GM12878 (cell line): ENCODE data around the gene LDHAL6B. TPM values are rescaled to one million over a fixed set of nuclear protein-coding genes. Genes with fewer than 3 reads are reported as not detected.

Experiments
- ATAC-seq: fragments of 200-7000 bp; cut with Tn5 transposase; 3 replicates; pipeline ENCODE4 v1.9.1; 2020; ENCODE audit warnings: mild to moderate bottlenecking, moderate library complexity
- BruUV-seq: library from RNA; stranded (reverse); fragments of 400-500 nt; replicated peaks from 2 replicates; lab custom pipeline; 2021; lab: Mats Ljungman, UMichigan
- CTCF ChIA-PET: fragments of 300-600 bp; sonication (Branson Sonifier 250); formaldehyde crosslinking; extraction: SDS; loops from one replicate; lab custom pipeline; 2021; ENCODE audit warnings: inconsistent platforms; lab: Yijun Ruan, JAX
- POLR2A ChIA-PET: fragments of 350-600 bp; formaldehyde crosslinking; extraction: SDS; loops from one replicate; lab custom pipeline; 2021; ENCODE audit warnings: inconsistent platforms; lab: Charles Lee
- RAD21 ChIA-PET: fragments of 300-600 bp; sonication (Branson Sonifier 250); formaldehyde crosslinking; loops from one replicate; lab custom pipeline; 2023; ENCODE audit warnings: antibody characterized with exemption; ENCODE audit not compliant: unreplicated experiment; lab: Charles Lee
- SMC1A ChIA-PET: fragments of 300-600 bp; sonication (Branson Sonifier 250); formaldehyde crosslinking; loops from one replicate; lab custom pipeline; 2023; ENCODE audit not compliant: unreplicated experiment, uncharacterized antibody; lab: Charles Lee
- DNase-seq: peaks from one replicate; pipeline ENCODE4 v3.0.0-alpha.2; 2011; ENCODE audit warnings: low read depth, low spot score
- FAIRE-seq: peaks from 3 replicates; lab custom pipeline; 2011; peaks lifted over from hg19 to GRCh38; lab: Jason Lieb, UNC
- H2AFZ ChIP-seq: 2 replicates; pipeline ENCODE4 v1.6.0; 2011; ENCODE audit warnings: low read depth, low read length, control low read depth; ENCODE audit not compliant: control insufficient read depth
- H3K27ac ChIP-seq: 2 replicates; pipeline ENCODE4 v1.5.1; 2011; ENCODE audit warnings: control low read depth; ENCODE audit not compliant: control insufficient read depth, insufficient read depth
- H3K27me3 ChIP-seq, 2 experiments: replicated peaks in 1 of 2; 2 replicates each; pipeline versions ENCODE4 v1.6.0 to v1.6.1; 2011; ENCODE audit warnings: low read length in 1 of 2; ENCODE audit not compliant: control insufficient read depth in 2 of 2, insufficient read depth in 2 of 2
- H3K36me3 ChIP-seq, 2 experiments: 2 replicates each; pipeline ENCODE4 v1.5.1; 2011; ENCODE audit warnings: low read length in 1 of 2; ENCODE audit not compliant: control insufficient read depth in 2 of 2, insufficient read depth in 2 of 2
- H3K4me1 ChIP-seq: 2 replicates; pipeline ENCODE4 v1.6.1; 2011; ENCODE audit warnings: mild to moderate bottlenecking, low read length, moderate library complexity, mixed read lengths; ENCODE audit not compliant: control insufficient read depth, insufficient read depth
- H3K4me2 ChIP-seq: 2 replicates; pipeline ENCODE4 v1.6.0; 2011; ENCODE audit warnings: control low read depth; ENCODE audit not compliant: control insufficient read depth, insufficient read depth
- H3K4me3 ChIP-seq: fragments of 200-600 bp; sonication (generic); 2 replicates; pipeline ENCODE4 v1.5.1; 2016
- H3K79me2 ChIP-seq: 2 replicates; pipeline ENCODE4 v1.6.0; 2011; ENCODE audit warnings: low read length; ENCODE audit not compliant: control insufficient read depth, insufficient read depth
- H3K9ac ChIP-seq: 2 replicates; pipeline ENCODE4 v1.8.0; 2011; ENCODE audit warnings: low read length, control low read depth, mixed read lengths; ENCODE audit not compliant: control insufficient read depth, insufficient read depth
- H3K9me3 ChIP-seq: replicated peaks from 3 replicates; pipeline ENCODE4 v1.5.1; 2011; ENCODE audit warnings: mild to moderate bottlenecking, low read length; ENCODE audit not compliant: control insufficient read depth, insufficient read depth
- H4K20me1 ChIP-seq: 2 replicates; pipeline ENCODE4 v1.6.0; 2011; ENCODE audit not compliant: control insufficient read depth, insufficient read depth
- BRCA1 ChIP-seq: IDR thresholded peaks from 2 replicates; pipeline ENCODE4 v1.6.1; 2011; ENCODE audit warnings: low read depth, low read length, improper control_type of control experiment
- EED ChIP-seq: sonication (generic); IDR thresholded peaks from 2 replicates; pipeline ENCODE4 v1.6.1; 2016; ENCODE audit warnings: antibody characterized with exemption, low read depth
- GATAD2B ChIP-seq: fragments of 450-650 bp; conservative IDR thresholded peaks from 2 replicates; pipeline ENCODE4 v1.6.1; 2017; ENCODE audit warnings: low read depth, mild to moderate bottlenecking, moderate library complexity
- HDGF ChIP-seq: fragments of 450-650 bp; IDR thresholded peaks from 2 replicates; pipeline ENCODE4 v1.6.1; 2016; ENCODE audit warnings: antibody characterized with exemption
- KDM1A ChIP-seq: fragments of 200-600 bp; sonication (generic); IDR thresholded peaks from 2 replicates; pipeline ENCODE4 v1.6.1; 2016; ENCODE audit warnings: borderline replicate concordance
- MEF2A ChIP-seq: IDR thresholded peaks from 2 replicates; pipeline ENCODE4 v1.6.1; 2011; ENCODE audit warnings: low read depth, mild to moderate bottlenecking, low read length, moderate library complexity; ENCODE audit not compliant: insufficient read depth
- MEF2B ChIP-seq: fragments of 450-650 bp; IDR thresholded peaks from 2 replicates; pipeline ENCODE4 v1.6.1; 2018; ENCODE audit warnings: mild to moderate bottlenecking, moderate library complexity; ENCODE audit not compliant: partially characterized antibody, poor library complexity, severe bottlenecking
- NR2C1 ChIP-seq: fragments of 450-650 bp; IDR thresholded peaks from 2 replicates; pipeline ENCODE4 v1.6.1; 2017; ENCODE audit warnings: antibody characterized with exemption, mild to moderate bottlenecking, moderate library complexity
- RUNX3 ChIP-seq: IDR thresholded peaks from 2 replicates; pipeline ENCODE4 v1.6.1; 2012; ENCODE audit warnings: low read length, inconsistent platforms
- SMAD5 ChIP-seq: IDR thresholded peaks from 2 replicates; pipeline ENCODE4 v1.6.1; 2016; ENCODE audit warnings: antibody characterized with exemption, low read depth
- SMARCA5 ChIP-seq: fragments of 450-650 bp; IDR thresholded peaks from 2 replicates; pipeline ENCODE4 v1.6.1; 2017; ENCODE audit warnings: mild to moderate bottlenecking
- WRNIP1 ChIP-seq: IDR thresholded peaks from 2 replicates; pipeline ENCODE4 v1.6.1; 2011; ENCODE audit warnings: low read depth, low read length, improper control_type of control experiment, borderline replicate concordance
- YBX1 ChIP-seq: fragments of 450-650 bp; IDR thresholded peaks from 2 replicates; pipeline ENCODE4 v1.6.1; 2016; ENCODE audit warnings: antibody characterized with exemption
- ZNF207 ChIP-seq: fragments of 450-650 bp; IDR thresholded peaks from 2 replicates; pipeline ENCODE4 v1.6.1; 2014; ENCODE audit warnings: antibody characterized with exemption, mild to moderate bottlenecking, borderline replicate concordance
- ZNF622 ChIP-seq: fragments of 450-650 bp; IDR thresholded peaks from 2 replicates; pipeline ENCODE4 v1.6.1; 2017; ENCODE audit warnings: mild to moderate bottlenecking, inconsistent platforms
- WGBS: methylation state at CpG from one replicate; pipeline ENCODE4 v1.1.6; 2016; ENCODE audit warnings: low lambda C conversion rate; ENCODE audit not compliant: insufficient replicate concordance, insufficient coverage; ENCODE audit errors: missing lambda C conversion rate; 5-methylcytosine and 5-hydroxymethylcytosine counted together
- in situ Hi-C: fragments of 300-500 bp; cut with MboI; formaldehyde crosslinking; loops from 9 replicates; pipeline ENCODE4 v1.14.3; 2018; ENCODE audit warnings: mixed read lengths
- intact Hi-C: fragments of 100-400 bp; cut with micrococcal nuclease; formaldehyde crosslinking; loops from one replicate; pipeline ENCODE4 v1.14.2; 2022; ENCODE audit not compliant: unreplicated experiment
- polyA plus RNA-seq, 11 experiments: library from polyadenylated mRNA; depleted of rRNA in 4 of 11; unstranded in 6 of 11; stranded (reverse) in 5 of 11; fragments of >200 nt; fragmentation: Nextera tagmentation in 4 of 11; fragmentation: Illumina TruSeq in 1 of 11; extraction: Ambion mirVana in 4 of 11; extraction: Trizol in 1 of 11; gene quantifications; 1 replicate in 1 of 11; 2 replicates in 10 of 11; pipeline versions ENCODE4 v1.2.1 to v1.2.3, GENCODE V29; 2011 to 2016; ENCODE audit warnings: inconsistent platforms in 2 of 11, missing spikeins in 2 of 11, low read depth in 1 of 11
- total RNA-seq, 4 experiments: library from RNA; depleted of rRNA in 3 of 4; stranded (reverse); fragments of >200 nt in 3 of 4; fragmentation: Illumina TruSeq in 1 of 4; extraction: Trizol in 1 of 4; gene quantifications; 2 replicates each; pipeline versions ENCODE4 v1.2.1 to v1.2.3, GENCODE V29; 2013 to 2021
- TF ChIP-seq, protein P1 (sequence below): fragments of 450-650 bp; IDR thresholded peaks from 2 replicates; pipeline ENCODE4 v1.6.1; 2018; ENCODE audit warnings: borderline replicate concordance, mild to moderate bottlenecking; ENCODE audit not compliant: partially characterized antibody
- TF ChIP-seq, protein P2 (sequence below): fragments of 450-650 bp; formaldehyde crosslinking; IDR thresholded peaks from 2 replicates; pipeline ENCODE4 v1.4.0; 2022; ENCODE audit warnings: mild to moderate bottlenecking, moderate library complexity
- TF ChIP-seq, protein P3 (sequence below): IDR thresholded peaks from 2 replicates; pipeline ENCODE4 v1.6.1; 2012; ENCODE audit warnings: low read length, inconsistent platforms
- TF ChIP-seq, protein P4 (sequence below): IDR thresholded peaks from 2 replicates; pipeline ENCODE4 v1.6.1; 2011; ENCODE audit warnings: low read depth, low read length, improper control_type of control experiment, borderline replicate concordance

The LDHAL6B gene
- total and polyA plus RNA-seq, 10 of the 15 experiments (the other 5 are each of a cell fraction or from before 2014, with no cell fraction given): 0.33 to 0.66 TPM; not detected in 8

DNA sequence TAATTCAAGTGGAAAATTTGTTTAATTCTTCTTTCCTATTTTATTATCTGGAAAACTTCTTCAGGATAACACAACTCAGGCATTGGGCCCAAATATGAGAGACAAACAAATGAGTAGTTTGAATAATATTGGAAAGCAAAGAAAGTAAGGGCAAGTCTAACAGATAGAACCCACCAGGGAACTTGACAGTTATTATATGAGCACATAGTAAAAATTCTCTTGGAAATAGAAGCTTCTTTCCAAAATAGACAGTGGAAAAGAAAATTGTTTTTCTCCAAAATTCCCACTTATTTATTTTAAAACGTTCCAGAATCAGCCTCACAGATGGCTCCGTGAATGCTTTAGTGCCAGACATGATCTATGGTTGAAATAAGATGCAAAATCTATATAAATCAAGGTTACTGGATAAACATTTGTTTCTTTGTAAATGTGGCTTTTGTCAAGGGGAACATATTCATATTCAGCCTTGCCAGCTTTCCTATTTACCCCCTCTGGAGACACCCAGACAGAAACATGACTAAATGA, 23.9 kb downstream of the LDHAL6B start:
- POLR2A ChIA-PET: interaction anchor here (1.0 kb wide), 1 partner anchor 13 kb away, joined by 3 read pairs; no protein-coding TSS in a partner anchor
- Histone ChIP-seq H4K20me1 (no peaks in the 10 kb centered on the region), H3K4me3 (no peak overlapping the region), H3K27ac (no peak overlapping the region), H3K36me3 (peaks cover 9 to 38% of the 10 kb centered on the region in 2 experiments), H3K4me1 (no peaks in the 10 kb centered on the region), H3K9ac (no peak overlapping the region), H3K79me2 (no peaks in the 10 kb centered on the region; the same call in 1 of the 2 replicates), H2AFZ (no peak overlapping the region), H3K4me2 (no peak overlapping the region), H3K9me3 (no peaks in the 10 kb centered on the region), H3K27me3 (no peaks in the 10 kb centered on the region)
- intact Hi-C loops: no loop called here
- ATAC-seq (no peak), FAIRE-seq (no peak), DNase-seq (no peak)
- RAD21 ChIA-PET: no interaction called here
- in situ Hi-C loops: no loop called here
- SMC1A ChIA-PET: no interaction called here
- 100% methylated on average over 2 of the region's 2 CpGs for WGBS
- TF ChIP-seq, protein P1, sequence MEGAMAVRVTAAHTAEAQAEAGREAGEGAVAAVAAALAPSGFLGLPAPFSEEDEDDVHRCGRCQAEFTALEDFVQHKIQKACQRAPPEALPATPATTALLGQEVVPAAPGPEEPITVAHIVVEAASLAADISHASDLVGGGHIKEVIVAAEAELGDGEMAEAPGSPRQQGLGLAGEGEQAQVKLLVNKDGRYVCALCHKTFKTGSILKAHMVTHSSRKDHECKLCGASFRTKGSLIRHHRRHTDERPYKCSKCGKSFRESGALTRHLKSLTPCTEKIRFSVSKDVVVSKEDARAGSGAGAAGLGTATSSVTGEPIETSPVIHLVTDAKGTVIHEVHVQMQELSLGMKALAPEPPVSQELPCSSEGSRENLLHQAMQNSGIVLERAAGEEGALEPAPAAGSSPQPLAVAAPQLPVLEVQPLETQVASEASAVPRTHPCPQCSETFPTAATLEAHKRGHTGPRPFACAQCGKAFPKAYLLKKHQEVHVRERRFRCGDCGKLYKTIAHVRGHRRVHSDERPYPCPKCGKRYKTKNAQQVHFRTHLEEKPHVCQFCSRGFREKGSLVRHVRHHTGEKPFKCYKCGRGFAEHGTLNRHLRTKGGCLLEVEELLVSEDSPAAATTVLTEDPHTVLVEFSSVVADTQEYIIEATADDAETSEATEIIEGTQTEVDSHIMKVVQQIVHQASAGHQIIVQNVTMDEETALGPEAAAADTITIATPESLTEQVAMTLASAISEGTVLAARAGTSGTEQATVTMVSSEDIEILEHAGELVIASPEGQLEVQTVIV: no peak
- TF ChIP-seq KDM1A: no peak
- no peak for TF ChIP-seq RUNX3
- no peak for TF ChIP-seq GATAD2B
- TF ChIP-seq BRCA1: no peak
- TF ChIP-seq, protein P2, sequence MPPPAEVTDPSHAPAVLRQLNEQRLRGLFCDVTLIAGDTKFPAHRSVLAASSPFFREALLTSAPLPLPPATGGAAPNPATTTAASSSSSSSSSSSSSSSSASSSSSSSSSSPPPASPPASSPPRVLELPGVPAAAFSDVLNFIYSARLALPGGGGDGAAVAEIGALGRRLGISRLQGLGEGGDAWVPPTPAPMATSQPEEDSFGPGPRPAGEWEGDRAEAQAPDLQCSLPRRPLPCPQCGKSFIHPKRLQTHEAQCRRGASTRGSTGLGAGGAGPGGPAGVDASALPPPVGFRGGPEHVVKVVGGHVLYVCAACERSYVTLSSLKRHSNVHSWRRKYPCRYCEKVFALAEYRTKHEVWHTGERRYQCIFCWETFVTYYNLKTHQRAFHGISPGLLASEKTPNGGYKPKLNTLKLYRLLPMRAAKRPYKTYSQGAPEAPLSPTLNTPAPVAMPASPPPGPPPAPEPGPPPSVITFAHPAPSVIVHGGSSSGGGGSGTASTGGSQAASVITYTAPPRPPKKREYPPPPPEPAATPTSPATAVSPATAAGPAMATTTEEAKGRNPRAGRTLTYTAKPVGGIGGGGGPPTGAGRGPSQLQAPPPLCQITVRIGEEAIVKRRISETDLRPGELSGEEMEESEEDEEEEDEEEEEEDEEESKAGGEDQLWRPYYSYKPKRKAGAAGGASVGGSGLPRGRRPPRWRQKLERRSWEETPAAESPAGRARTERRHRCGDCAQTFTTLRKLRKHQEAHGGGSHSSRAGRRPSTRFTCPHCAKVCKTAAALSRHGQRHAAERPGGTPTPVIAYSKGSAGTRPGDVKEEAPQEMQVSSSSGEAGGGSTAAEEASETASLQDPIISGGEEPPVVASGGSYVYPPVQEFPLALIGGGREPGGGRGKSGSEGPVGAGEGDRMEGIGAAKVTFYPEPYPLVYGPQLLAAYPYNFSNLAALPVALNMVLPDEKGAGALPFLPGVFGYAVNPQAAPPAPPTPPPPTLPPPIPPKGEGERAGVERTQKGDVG (CRISPR knock-in tag): no peak
- no peak for TF ChIP-seq YBX1
- TF ChIP-seq, protein P3, sequence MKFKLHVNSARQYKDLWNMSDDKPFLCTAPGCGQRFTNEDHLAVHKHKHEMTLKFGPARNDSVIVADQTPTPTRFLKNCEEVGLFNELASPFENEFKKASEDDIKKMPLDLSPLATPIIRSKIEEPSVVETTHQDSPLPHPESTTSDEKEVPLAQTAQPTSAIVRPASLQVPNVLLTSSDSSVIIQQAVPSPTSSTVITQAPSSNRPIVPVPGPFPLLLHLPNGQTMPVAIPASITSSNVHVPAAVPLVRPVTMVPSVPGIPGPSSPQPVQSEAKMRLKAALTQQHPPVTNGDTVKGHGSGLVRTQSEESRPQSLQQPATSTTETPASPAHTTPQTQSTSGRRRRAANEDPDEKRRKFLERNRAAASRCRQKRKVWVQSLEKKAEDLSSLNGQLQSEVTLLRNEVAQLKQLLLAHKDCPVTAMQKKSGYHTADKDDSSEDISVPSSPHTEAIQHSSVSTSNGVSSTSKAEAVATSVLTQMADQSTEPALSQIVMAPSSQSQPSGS: no peak
- no peak for TF ChIP-seq HDGF
- no peak for TF ChIP-seq MEF2B
- TF ChIP-seq ZNF622: no peak
- TF ChIP-seq WRNIP1: no peak
- TF ChIP-seq EED: no peak
- TF ChIP-seq NR2C1: no peak
- TF ChIP-seq SMAD5: no peak
- TF ChIP-seq, protein P4, sequence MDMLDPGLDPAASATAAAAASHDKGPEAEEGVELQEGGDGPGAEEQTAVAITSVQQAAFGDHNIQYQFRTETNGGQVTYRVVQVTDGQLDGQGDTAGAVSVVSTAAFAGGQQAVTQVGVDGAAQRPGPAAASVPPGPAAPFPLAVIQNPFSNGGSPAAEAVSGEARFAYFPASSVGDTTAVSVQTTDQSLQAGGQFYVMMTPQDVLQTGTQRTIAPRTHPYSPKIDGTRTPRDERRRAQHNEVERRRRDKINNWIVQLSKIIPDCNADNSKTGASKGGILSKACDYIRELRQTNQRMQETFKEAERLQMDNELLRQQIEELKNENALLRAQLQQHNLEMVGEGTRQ: no peak
- TF ChIP-seq SMARCA5: no peak
- TF ChIP-seq ZNF207: no peak
- no peak for TF ChIP-seq MEF2A
- CTCF ChIA-PET: no interaction called here
- no TSS peak for BruUV-seq
